Small intestine (tissue), 7 donors: ENCODE results near the gene TPD52L1. TPM values are rescaled to one million over a fixed set of nuclear protein-coding genes. Genes with fewer than 3 reads are reported as not detected.

ENCODE experiments used
- DNase-seq, 2 donors: peaks; one replicate each; pipeline versions ENCODE4 v3.0.0 to v3.0.0-alpha.2; 2013
- FAIRE-seq: peaks from 2 replicates; lab custom pipeline; 2012; peaks lifted over from hg19 to GRCh38; lab: Jason Lieb, UNC
- H3K27ac ChIP-seq, 3 donors: one replicate each; pipeline ENCODE4 v1.5.1; 2013; ENCODE audit warnings: low read length in 2 of 3, mild to moderate bottlenecking in 2 of 3, control low read depth in 1 of 3, inconsistent platforms in 1 of 3, low read depth in 1 of 3, moderate library complexity in 1 of 3
- H3K27me3 ChIP-seq, 3 donors: one replicate each; pipeline ENCODE4 v1.6.1; 2013; ENCODE audit warnings: low read length in 3 of 3, inconsistent platforms in 1 of 3; ENCODE audit not compliant: control insufficient read depth in 3 of 3, insufficient read depth in 3 of 3
- H3K36me3 ChIP-seq, 3 donors: one replicate each; pipeline ENCODE4 v1.6.1; 2013; ENCODE audit warnings: low read length in 3 of 3, inconsistent platforms in 1 of 3, low read depth in 1 of 3, mild to moderate bottlenecking in 1 of 3, moderate library complexity in 1 of 3; ENCODE audit not compliant: control insufficient read depth in 3 of 3, insufficient read depth in 2 of 3
- H3K4me1 ChIP-seq, 3 donors: one replicate each; pipeline ENCODE4 v1.6.1; 2013; ENCODE audit warnings: low read length in 2 of 3, inconsistent platforms in 1 of 3, low read depth in 1 of 3, mild to moderate bottlenecking in 1 of 3, moderate library complexity in 1 of 3; ENCODE audit not compliant: control insufficient read depth in 3 of 3, insufficient read depth in 2 of 3
- H3K4me3 ChIP-seq, 3 donors: one replicate each; pipeline ENCODE4 v1.5.1; 2013; ENCODE audit warnings: low read length in 3 of 3, control low read depth in 1 of 3, inconsistent platforms in 1 of 3, low read depth in 1 of 3, mild to moderate bottlenecking in 1 of 3, moderate library complexity in 1 of 3
- H3K9me3 ChIP-seq, 2 donors: one replicate each; pipeline ENCODE4 v1.6.1; 2013; ENCODE audit warnings: low read depth in 1 of 2, low read length in 1 of 2; ENCODE audit not compliant: control insufficient read depth in 2 of 2, insufficient read depth in 1 of 2
- WGBS, 3 donors: extraction: QIAGEN DNeasy Blood & Tissue Kit; methylation state at CpG; one replicate each; pipeline ENCODE4 v1.1.7; 2013; 5-methylcytosine and 5-hydroxymethylcytosine counted together
- polyA plus RNA-seq, 4 donors: library from polyadenylated mRNA; stranded (reverse) in 3 of 4; unstranded in 1 of 4; fragments of 200-250 nt in 3 of 4; fragments of 120-200 nt in 1 of 4; gene quantifications; one replicate each; pipeline versions ENCODE4 v1.2.1 to v1.2.3, GENCODE V29; 2013
- donor health status: healthy with polysubstance abuse.
- donor health status: control.
- donor health status: control.
- donor health status: Bipolar disorder and iron deficiency.
- donor health status: healthy.

Gene TPD52L1
- polyA plus RNA-seq, 4 donors, result 10.8 to 179 (median 30.7) TPM

DNA sequence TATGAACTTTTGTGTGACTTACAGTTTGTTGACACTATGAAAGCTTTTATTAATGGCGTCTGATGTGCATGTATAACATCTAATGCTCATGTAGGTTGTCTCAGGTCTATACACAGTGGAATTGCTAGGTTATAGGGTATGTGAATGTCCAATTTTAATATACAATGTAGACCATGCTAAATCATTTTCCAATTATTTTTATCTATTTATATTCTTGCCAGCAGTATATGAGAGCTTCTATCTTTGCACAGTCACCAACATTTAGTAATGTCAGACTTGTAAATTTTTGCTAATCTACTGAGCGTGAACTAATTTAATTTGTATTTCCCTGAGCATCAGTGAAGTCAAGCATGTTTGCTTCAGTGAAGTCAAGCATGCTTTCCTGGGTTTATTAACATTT, 64.4 kb downstream of the TPD52L1 start:
- H3K4me1 ChIP-seq, result peaks cover 0 to 33% (median 3%) of the 10 kb centered on the region in 3 donors
- H3K9me3 ChIP-seq, result no peaks in the 10 kb centered on the region
- no peak overlapping the region for H3K27ac ChIP-seq
- DNase-seq (no peak), FAIRE-seq (no peak)
- H3K4me3 ChIP-seq, result no peak overlapping the region
- no peaks in the 10 kb centered on the region for H3K27me3 ChIP-seq
- H3K36me3 ChIP-seq, result no peaks in the 10 kb centered on the region
- 88 to 95% (median 93%) methylated on average over 2 of the region's 2 CpGs for WGBS, 3 donors

DNA sequence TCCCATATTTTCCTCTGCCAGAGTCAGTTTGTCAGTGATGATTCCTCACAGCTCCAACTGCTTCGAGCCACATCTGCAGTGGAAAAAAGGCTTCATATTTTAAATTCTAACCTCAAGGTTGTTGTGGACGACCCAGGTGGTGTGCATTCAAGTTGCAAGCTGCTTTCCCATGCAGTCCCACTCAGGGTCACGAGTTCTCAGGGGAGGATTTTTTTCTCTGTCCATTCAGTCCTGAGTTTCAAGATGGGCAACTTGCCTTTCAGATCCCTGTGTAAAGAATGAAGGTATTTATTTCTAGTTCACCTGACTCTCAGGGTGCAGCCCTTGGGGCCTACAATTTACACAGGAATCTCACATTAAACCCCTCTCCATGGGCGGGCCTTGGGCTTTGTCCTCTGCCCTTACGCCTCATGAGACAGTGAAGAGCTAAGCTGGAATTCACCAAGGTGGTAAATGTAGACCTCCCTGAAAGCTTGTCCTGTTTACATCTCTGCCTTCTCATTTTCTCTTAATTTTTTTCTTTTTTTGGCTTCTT, 65.9 kb downstream of the TPD52L1 start:
- 77 to 92% (median 86%) methylated on average over 5 of the region's 5 CpGs for WGBS, 3 donors
- peak overlapping the region in 1 of 3 donors; percentile 31 for H3K27ac ChIP-seq
- H3K36me3 ChIP-seq, result no peaks in the 10 kb centered on the region
- H3K27me3 ChIP-seq, result no peaks in the 10 kb centered on the region
- H3K4me1 ChIP-seq, result peaks cover 0 to 33% (median 3%) of the 10 kb centered on the region in 3 donors
- DNase-seq (peak in 1 of 2 donors; percentile 62), FAIRE-seq (no peak)
- H3K9me3 ChIP-seq, result no peaks in the 10 kb centered on the region
- H3K4me3 ChIP-seq, result no peak overlapping the region

DNA sequence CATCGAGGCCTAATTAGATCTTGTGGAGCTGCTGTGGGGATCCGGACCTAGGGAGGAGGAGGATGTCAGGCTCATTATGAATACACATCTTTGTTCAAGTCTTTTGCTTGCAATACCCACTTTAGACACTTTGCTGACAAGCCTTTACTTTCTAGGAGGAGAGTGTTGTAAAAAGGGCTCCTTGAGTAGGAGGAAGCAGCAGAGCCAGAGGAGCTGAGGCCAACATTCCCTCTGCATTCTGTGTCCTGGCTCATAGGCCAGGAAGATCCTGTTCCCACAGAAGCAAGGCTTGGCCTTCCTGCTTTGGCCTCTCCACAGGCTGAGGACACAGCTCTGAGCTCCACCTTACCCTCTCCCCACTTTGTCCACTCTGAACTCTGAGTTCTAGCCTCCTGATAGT, 67.1 kb downstream of the TPD52L1 start:
- no peak overlapping the region for H3K4me3 ChIP-seq
- WGBS, 3 donors, result 77 to 87% (median 79%) methylated on average over 2 of the region's 2 CpGs
- peak in 1 of 2 donors; percentile 40 for DNase-seq
- FAIRE-seq, result no peak
- no peaks in the 10 kb centered on the region for H3K27me3 ChIP-seq
- H3K27ac ChIP-seq, result peak overlapping the region in 1 of 3 donors; percentile 40
- peaks cover 0 to 33% (median 3%) of the 10 kb centered on the region in 3 donors for H3K4me1 ChIP-seq
- no peaks in the 10 kb centered on the region for H3K9me3 ChIP-seq
- no peaks in the 10 kb centered on the region for H3K36me3 ChIP-seq

DNA sequence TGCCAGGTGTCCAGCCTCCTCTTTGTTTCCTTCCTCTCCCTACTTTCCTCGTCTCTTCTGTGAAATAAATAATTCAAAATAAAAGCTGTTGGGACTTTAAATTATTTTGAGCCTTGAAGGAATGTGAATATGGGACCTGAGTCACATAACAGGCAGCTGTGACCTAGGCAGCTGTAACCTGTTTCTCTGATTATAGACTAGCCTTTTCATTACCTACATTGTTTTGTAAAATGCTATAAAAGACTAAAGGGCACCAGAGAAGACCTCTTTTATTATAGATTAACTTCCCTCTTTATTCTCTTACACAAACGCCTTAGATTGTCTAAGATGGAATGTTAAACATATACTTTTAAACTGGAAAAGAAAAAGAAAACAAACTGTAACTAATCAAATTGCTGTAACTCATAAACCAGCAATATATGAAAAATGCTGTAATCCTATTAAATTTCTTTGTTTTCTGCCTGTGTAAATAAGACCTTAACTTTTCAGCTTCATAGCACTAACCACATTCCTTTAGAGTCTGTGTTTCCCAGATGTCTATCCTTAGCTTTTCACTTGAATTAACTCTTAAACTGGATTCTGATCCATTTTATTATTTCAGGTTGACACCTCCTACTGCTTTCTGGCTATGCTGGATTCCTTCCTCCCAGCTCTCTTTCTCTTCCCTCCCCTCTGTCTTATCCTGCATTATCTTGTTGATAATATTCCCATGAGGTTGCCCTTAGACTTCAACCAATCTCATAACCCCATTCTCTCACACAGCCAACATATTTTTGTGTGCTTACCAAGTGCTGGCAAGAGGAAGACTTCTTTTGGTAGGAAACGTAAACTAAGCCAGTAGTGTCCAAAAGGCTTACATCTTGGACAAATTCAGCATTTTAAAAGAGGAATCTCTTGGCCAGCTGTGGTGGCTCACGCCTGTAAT, 69.2 kb downstream of the TPD52L1 start:
- DNase-seq, result peak in 1 of 2 donors; percentile 28
- FAIRE-seq, result no peak
- peak overlapping the region in 1 of 3 donors; percentile 8 for H3K27ac ChIP-seq
- 38 to 51% (median 42%) methylated on average over 4 of the region's 4 CpGs for WGBS, 3 donors
- peaks cover 0 to 33% (median 3%) of the 10 kb centered on the region in 3 donors for H3K4me1 ChIP-seq
- H3K4me3 ChIP-seq, result no peak overlapping the region
- H3K9me3 ChIP-seq, result no peaks in the 10 kb centered on the region
- H3K27me3 ChIP-seq, result no peaks in the 10 kb centered on the region
- no peaks in the 10 kb centered on the region for H3K36me3 ChIP-seq

GRCh38 chr6:125224231-125224861, 70.8 kb downstream of the TPD52L1 start:
- no peaks in the 10 kb centered on the region for H3K27me3 ChIP-seq
- no peak overlapping the region for H3K4me3 ChIP-seq
- WGBS, 3 donors, result 74 to 82% (median 80%) methylated on average over 3 of the region's 3 CpGs
- DNase-seq (no peak), FAIRE-seq (no peak)
- no peaks in the 10 kb centered on the region for H3K36me3 ChIP-seq
- H3K27ac ChIP-seq, result no peak overlapping the region
- peaks cover 0 to 26% (median 3%) of the 10 kb centered on the region in 3 donors for H3K4me1 ChIP-seq
- H3K9me3 ChIP-seq, result no peaks in the 10 kb centered on the region

DNA sequence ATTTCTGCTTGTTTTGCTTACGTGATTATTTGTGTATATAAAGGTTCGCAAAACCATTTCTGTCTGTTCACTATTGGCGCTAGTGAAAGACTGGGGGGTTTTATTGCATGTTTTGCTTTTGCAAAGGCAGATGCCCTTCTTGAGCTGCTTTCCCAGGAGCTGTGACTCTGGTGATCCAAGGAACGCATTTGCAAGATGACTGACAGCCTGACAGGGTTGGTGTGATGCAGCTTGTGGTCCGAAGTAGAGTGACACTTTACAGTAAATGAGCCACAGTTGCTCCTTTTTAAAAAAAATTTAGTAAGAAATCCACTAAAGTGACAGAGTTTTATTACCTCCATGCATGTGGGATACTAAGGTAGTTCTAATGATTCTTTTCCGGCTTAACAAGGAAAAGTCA, 73.7 kb downstream of the TPD52L1 start:
- no peak for DNase-seq
- no peak for FAIRE-seq
- H3K9me3 ChIP-seq, result no peaks in the 10 kb centered on the region
- H3K4me1 ChIP-seq, result peaks cover 0 to 4% (median 0%) of the 10 kb centered on the region in 3 donors
- H3K4me3 ChIP-seq, result no peak overlapping the region
- no peaks in the 10 kb centered on the region for H3K36me3 ChIP-seq
- WGBS, 3 donors, result 91 to 94% (median 93%) methylated on average over 6 of the region's 6 CpGs
- H3K27ac ChIP-seq, result no peak overlapping the region
- H3K27me3 ChIP-seq, result no peaks in the 10 kb centered on the region

- FAIRE-seq (no peak), DNase-seq (no peak)
Measured at GRCh38 chr6:125228981-125229479, 75.5 kb downstream of the TPD52L1 start.

GRCh38 chr6:125230674-125231073, 77.1 kb downstream of the TPD52L1 start:
- WGBS, 3 donors, result 70 to 84% (median 79%) methylated on average over 3 of the region's 3 CpGs
- DNase-seq, result no peak
- Histone ChIP-seq H3K36me3 (no peaks in the 10 kb centered on the region), H3K4me3 (no peak overlapping the region), H3K4me1 (peaks cover 0 to 5% (median 0%) of the 10 kb centered on the region in 3 donors), H3K27ac (no peak overlapping the region), H3K9me3 (no peaks in the 10 kb centered on the region), H3K27me3 (no peaks in the 10 kb centered on the region)
- no peak for FAIRE-seq

More at GRCh38 chr6:125228981-125229479, 75.5 kb downstream of the TPD52L1 start:
- H3K9me3 ChIP-seq, result no peaks in the 10 kb centered on the region
- H3K4me1 ChIP-seq, result peaks cover 0 to 5% (median 0%) of the 10 kb centered on the region in 3 donors
- no peaks in the 10 kb centered on the region for H3K36me3 ChIP-seq
- 72 to 92% (median 83%) methylated on average over 6 of the region's 6 CpGs for WGBS, 3 donors
- no peak overlapping the region for H3K27ac ChIP-seq
- H3K27me3 ChIP-seq, result no peaks in the 10 kb centered on the region
- H3K4me3 ChIP-seq, result no peak overlapping the region
